Activated CD8-positive, alpha-beta memory T cell treated with anti-CD3 and anti-CD28 coated beads, Interleukin-2, amount 50 U/mL, for 1 hour (primary cell): ENCODE results near the gene B3GAT2.

Experiments
- DNase-seq: peaks from one replicate; pipeline ENCODE4 v3.0.0-alpha.2; 2020; ENCODE audit errors: extremely low read depth

B3GAT2 gene

GRCh38 chr6:70900047-70900446 is 56.8 kb downstream of the B3GAT2 start:
- DNase-seq: no peak

GRCh38 chr6:70894001-70894400 is 62.9 kb downstream of the B3GAT2 start:
- no peak for DNase-seq

GRCh38 chr6:70889270-70889669 is 67.6 kb downstream of the B3GAT2 start:
- no peak for DNase-seq

GRCh38 chr6:70886661-70887060 is 70.2 kb downstream of the B3GAT2 start:
- DNase-seq: no peak

GRCh38 chr6:70886071-70886470 is 70.8 kb downstream of the B3GAT2 start:
- no peak for DNase-seq

GRCh38 chr6:70884074-70884983 is 72.5 kb downstream of the B3GAT2 start:
- peak; percentile 7 for DNase-seq

GRCh38 chr6:70879496-70879895 is 77.4 kb downstream of the B3GAT2 start:
- DNase-seq: no peak

GRCh38 chr6:70874181-70874913 is 82.5 kb downstream of the B3GAT2 start:
- DNase-seq: no peak

- no peak for DNase-seq
These were observed 84.4 kb downstream of the B3GAT2 start for GRCh38 chr6:70872469-70872868.

- no peak for DNase-seq
These were observed 92.5 kb downstream of the B3GAT2 start for GRCh38 chr6:70864401-70864800.

GRCh38 chr6:70863343-70863742 is 93.5 kb downstream of the B3GAT2 start:
- no peak for DNase-seq

GRCh38 chr6:70860920-70861319 is 95.9 kb downstream of the B3GAT2 start:
- no peak for DNase-seq

- DNase-seq: no peak
These were observed 96.8 kb downstream of the B3GAT2 start for GRCh38 chr6:70860045-70860444.

GRCh38 chr6:70857387-70858077 is 99.3 kb downstream of the B3GAT2 start:
- no peak for DNase-seq

- no peak for DNase-seq
These were observed 104.1 kb downstream of the B3GAT2 start for GRCh38 chr6:70852667-70853246.

GRCh38 chr6:70849348-70850069 is 107.4 kb downstream of the B3GAT2 start:
- no peak for DNase-seq

- DNase-seq: no peak
These were observed 109.5 kb downstream of the B3GAT2 start for GRCh38 chr6:70847106-70848084.

- no peak for DNase-seq
These were observed 110.5 kb downstream of the B3GAT2 start for GRCh38 chr6:70846207-70846835.

GRCh38 chr6:70844301-70844700 is 112.6 kb downstream of the B3GAT2 start:
- no peak for DNase-seq
